Measurements from ENCODE around the gene PPM1M.

Gene PPM1M

DNA sequence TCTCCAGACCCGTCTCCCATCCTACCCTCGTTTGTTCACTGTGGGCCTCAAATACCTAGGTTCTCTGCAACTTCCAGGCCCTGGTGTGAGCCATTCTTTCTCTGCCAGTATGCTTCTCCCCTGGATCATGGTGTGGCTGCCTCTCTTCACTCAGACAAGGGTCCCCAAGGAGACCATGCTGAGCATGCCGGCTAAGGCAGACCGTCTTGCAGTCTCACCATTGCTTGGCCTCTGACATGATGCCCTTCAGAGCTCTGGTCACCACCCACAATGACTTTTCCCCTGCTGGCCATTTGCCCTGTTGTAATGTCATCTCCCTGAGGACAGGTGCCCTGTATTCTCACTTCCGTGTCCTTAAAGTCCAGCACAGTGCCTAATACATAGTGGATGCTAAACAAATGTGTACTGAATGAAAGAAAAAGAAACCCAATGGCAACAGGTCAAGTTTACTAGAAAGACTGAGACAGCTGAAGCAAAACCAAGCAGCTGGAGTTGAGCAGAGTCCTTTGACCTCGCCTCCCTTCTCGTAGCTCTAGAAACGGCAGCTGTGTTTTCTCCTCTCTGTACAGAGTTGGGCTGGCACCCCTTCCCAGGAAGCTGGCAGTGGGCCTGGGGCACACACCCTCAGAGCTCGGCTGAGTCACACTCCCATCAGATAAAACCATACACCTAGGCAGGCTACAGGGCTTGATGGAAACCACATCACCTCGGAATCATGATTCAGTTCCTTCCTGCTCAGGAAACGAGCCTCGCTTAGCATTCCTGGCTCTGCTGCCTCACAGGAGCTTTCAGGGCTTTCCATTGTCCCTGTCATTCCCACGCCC, 28.8 kb upstream of the PPM1M start:
- DNase-seq (ENCODE audit: low read depth in 2 of 2): no peak

DNA sequence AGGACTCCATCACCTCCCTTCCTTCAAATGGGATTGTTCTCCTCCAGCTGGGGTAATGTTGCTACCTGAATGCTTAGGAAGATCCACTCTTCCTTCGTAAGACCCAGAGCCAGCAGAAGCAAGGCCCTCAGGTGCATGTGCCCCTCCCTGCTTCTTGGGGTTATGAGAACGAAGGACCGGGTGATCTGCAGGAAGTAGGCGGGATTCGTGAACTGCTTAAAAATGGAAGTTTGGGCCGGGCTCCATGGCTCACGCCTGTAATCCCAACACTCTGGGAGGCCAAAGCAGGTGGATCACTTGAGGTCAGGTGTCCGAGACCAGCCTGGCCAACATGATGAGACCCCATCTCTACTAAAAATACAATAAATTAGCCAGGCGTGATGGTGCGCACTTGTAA, 28.2 kb upstream of the PPM1M start:
- no peak for DNase-seq (ENCODE audit: low read depth in 2 of 2)

DNA sequence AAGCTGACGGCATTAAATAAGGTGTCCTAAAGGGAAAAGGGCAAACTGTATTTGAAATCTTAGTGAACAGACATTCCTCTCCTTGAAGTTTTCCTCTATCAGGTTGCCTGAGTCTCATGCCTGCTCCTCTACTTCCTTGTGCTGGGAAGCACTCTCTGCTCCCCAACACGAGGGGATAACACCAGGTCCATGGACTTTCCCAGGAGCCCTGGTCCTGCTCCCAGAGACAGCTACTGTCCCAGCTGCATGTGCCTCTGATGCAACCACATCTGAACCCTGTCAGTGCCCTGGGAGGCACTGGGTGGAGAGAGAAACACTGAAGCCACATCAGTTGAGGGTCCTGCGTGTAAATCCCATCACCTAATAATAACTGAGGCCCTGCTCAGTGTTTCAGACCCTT, 27.5 kb upstream of the PPM1M start:
- DNase-seq (ENCODE audit: low read depth in 2 of 2): no peak

DNA sequence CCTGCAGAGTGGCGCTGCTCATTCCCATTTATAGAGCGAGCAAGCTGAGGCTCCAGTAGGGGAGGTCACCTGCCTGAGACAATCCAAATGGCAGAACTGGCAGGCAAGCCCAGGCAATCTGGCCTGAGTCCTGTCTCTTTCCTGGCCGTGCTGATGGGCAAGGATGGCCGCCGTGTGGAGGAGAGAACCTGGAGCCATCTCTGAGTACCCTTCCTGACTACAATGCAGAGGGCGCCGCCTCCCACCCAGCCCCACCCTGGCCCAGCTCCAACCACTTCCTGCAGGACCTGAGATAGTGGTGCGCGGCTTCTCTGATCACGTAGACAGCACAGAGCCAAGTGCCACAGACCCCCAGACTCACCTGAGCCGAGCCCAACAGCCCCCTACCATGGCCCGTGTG, 27.1 kb upstream of the PPM1M start:
- no peak for DNase-seq (ENCODE audit: low read depth in 2 of 2)

DNA sequence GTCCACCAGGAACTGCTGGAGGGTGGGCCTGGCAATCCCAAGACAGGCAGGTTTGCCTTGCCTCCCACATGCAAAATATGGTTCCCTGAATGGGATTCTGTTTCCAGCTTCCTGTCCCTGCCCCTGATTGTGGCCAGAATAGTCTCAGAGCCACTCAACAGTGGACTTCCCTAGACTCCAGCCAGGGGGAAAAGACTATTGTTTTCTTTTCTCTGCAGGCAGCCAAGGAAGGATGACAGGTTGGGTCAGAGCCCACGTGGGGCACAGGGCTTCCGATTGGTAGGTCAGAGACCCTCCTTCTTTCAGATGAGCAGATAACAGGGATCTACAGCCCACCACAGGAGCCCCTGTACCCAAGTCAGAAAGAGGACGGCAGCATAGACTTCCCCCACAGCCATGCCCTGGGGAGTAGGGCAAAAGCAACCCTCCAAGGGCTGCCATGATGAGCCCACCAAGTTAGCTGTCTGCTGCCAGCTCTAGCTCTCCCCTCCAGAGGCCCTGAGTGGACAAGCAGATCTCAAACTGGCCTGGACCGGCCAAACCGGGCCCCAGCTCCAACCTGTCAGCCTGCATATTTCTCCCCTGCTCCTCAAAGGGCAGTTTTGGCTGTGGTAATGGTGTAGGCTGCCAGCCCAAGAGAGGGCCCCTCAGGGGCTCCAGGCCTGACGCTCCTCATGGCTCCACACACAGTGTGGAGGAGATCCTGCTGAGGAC, 26.5 kb upstream of the PPM1M start:
- no peak for DNase-seq (ENCODE audit: low read depth in 2 of 2)

DNA sequence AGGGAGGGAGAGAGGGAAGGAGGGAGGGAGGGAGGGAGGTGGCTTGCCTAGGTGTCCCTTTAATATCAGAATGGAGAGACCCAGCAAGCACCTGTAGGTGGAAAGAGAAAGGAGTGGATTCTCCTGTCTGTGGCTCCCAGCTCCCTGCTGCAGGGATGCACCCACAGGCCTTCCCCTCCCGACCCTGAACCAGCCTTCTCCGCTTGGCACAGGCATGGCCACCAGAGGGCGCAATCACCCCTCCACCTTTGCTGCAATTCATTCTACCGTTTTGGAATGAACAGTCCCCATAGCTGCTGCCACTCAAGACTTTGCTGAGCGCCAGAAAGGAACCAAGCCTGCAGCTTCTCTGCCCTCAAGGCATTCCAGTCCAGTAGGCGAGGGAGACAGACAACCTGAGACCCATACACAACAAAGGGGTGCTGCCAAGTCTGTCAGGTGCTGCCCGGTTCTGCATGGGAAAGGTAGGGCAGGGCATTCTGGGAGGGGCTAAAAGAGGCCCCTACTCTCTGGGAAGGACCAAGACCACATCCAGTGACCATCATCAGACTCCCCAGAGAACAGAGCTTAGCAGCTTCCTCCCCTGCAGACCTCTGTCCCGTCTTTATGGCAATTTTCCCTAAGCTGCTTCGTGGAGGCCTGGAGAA, 25.1 kb upstream of the PPM1M start:
- peak; percentile 75 to 88 for DNase-seq (ENCODE audit: low read depth in 2 of 2)

DNA sequence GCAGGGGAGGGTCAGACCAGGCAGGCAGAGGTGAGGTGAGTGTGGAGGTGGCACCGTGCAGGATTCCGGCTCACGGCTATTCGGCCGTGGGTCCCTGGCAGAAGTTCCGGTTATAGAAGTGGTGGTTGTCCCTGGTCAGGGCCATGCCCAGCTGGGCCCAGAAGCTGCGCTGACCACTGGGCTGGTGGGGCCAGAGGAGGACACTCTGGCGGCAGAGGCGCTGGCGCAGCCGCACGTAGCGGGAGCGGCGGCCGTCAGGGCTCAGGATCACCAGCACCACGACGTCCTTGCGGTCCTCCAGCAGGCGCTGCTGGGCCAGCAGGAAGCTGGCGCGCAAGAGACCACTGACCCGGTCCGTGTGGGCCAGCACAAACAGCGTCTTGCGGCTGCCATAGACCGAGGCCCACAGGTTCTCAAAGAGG, 24.4 kb upstream of the PPM1M start:
- DNase-seq (ENCODE audit: low read depth in 2 of 2): no peak

DNA sequence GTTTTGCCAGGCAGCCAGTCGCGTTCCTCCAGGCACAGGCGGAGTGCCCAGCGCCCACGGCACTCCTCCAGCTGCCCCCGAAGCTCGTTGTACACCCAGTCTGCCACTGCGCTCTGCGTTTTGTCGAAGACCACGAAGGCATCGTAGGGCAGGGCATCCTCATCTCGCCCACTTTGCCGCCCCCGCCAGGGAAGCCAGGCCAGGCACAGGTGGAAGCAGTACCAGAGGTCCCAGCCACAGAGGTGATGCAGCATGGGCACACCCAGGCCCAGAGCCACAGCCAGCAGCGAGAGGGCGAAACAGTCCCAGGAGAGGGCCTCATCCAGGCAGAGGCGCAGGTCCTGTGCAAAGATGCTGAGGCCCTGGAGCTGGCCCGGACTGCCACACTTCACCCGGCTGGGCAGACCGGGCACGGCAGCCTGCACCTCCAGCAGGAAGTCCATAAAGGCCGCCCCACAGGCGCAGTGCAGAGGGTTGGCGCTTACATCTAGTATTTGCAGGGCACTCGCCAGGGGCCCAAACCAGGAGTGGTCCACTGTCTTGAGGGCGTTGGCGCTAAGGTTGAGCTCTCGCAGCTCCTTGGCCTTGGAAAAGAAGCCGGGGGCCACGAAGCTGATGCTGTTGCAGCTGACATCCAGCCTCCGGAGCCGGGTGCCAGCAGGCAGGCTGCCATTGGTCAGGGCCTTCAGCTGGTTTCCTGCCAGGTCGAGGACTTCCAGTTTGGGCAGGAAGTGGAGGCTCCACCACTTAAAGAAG, 23.8 kb upstream of the PPM1M start:
- no peak for DNase-seq (ENCODE audit: low read depth in 2 of 2)

DNA sequence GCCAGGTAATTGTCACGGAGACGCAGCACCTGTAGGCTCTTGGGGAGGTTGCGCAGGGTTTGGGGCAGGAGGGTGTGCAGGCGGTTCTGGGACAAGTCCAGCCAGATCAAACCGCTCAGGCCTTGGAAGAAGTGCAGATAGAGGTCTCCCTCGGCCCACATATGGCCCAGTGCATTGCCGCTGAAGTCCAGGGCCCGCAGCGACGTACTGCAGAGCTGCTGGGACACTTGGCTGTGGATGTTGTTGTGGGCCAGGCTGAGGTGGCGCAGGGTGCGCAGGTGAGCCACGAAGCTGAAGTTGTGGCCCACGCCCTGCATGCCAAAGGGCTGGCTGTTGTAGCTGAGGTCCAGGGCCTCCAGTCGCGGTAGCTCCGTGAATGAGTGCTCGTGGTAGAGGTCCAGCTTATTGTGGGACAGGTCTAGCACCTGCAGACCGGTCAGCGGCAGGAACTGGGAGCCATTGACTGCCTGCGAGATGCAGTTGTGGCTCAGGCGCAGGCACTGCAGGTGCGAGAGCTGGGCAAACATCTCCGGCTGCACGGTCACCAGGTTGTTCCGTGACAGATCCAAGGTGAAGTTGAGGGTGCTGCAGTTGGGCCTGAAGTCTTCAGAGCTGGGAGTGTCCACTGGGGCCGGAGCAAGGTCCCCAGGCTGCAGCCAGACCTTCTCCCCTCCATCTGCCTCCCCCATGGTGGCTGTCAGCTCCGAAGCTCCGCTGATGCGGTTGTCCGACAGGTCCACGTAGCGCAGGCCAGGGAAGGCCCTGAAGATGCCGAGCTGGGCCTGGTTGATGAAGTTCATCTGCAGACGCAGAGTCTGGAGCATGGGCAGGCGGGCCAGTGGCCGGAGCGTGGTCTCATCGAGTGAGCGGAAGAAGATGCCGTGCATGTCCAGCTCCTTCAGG, 23.0 kb upstream of the PPM1M start:
- no peak for DNase-seq (ENCODE audit: low read depth in 2 of 2)

DNA sequence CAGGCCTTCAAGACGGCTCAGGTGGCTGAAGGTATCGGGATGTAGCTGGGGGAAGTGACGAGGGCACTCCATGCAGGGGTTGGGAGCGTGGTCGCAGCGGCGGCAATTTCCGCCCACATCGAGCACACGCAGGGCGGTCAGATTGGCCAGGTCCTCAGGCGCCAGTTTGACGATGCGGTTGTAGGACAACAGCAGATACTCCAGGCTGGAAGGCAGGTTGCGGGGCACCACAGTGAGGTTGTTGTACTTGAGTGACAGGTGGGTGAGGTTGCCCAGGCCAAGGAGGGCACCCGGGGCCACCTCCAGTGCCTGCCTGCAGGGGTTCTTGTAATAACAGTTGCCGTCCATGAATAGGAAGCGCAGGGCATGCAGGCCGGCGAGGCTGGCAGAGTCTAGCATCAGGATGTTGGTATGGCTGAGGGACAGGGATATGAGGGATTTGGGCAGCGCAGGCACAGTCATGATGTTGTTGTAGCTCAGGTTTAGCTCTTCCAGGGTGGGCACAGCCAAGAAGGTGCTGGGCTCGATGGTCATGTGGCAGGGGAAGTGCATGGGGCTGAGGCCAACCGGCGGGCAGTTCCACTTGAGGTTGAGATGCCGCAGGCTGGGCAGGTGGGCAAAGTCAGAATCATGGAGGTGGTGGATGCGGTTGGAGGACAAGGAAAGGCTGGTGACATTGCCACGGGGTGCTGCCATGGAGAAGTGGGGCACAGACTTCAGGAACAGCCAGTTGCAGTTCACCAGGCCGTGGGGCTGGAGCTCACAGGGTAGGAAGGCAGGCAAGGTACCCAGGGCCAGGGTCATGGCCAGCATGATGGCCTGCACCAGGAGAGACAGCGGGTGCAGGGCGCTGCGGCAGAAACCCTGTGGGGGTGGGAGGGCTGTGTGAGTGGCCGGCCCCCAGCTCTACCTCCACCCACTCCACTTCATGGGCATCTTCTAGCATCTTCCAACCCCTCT, 21.8 kb upstream of the PPM1M start:
- DNase-seq (ENCODE audit: low read depth in 2 of 2): no peak

DNA sequence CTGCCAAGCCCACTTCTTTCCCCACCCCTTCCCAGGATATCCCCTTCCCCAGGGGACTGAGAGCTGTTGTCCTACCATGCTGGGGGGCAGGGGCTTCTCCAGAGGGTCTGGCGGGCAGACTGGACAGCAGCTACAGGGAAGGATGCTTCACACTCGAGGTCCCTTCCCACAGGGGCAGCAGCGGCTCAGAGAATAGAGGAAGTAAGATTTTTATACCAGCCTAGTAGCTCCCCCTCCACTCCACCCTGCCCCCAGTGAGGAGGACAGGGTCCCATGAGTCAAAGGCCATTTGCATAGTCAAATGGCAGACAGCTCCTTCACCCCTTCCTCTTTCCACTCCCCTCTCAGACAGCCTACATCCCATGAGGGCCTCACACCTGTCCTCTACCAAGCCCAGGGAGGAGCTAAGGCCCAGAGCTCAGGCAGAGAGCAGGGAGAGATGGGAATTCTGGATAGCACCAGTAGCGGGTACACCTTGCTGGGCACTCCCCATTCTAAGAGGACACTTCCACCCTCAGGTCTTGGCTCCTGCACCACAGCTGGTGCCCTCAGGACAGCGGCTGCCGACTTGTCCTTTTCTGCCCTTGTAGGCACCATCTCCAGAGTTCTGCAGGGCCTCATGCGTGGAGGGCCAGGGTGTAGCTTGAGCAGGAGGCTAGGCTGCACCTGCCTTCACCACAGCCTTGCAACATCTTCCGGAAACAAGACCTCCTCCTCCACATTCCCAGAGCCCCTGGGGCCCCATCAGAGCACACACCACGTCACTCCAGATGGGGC, 19.9 kb upstream of the PPM1M start, which contains the start of gene TLR9:
Gene TLR9, minus strand, starts transcription at position 194 of the 777 bp plus-strand sequence. Its CDS starts 116 bp downstream, at position 78.
- no peak for DNase-seq (ENCODE audit: low read depth in 2 of 2)

DNA sequence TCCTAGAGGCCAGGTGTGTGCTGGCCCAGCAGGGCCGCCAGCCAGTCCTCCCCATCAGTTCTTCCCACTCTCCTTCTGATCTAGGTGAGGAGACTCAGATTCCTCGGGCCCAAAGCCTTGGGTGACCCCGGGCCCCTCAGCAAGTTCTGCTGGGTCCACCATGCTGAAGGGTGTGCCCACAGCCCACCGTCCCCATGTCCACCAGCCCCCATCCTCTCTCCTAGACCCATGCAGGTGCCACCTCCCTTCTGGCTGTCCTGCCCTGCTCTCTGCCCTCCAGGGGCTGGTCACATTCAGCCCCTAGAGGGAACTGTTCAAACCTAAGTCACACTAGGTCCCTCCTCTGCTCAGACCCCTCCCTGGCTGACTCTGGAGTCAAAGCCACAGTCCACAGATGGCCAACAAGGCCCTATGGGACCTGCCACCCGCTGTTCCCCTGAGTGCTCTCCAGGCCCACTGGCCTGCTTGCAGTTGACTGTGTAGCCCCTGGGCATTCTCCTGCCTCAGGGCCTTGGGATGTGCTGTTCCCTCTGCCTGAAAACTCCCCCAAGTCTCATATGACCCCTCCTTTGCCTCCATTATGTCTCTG, 19.2 kb upstream of the PPM1M start:
- DNase-seq (ENCODE audit: low read depth in 2 of 2): no peak

DNA sequence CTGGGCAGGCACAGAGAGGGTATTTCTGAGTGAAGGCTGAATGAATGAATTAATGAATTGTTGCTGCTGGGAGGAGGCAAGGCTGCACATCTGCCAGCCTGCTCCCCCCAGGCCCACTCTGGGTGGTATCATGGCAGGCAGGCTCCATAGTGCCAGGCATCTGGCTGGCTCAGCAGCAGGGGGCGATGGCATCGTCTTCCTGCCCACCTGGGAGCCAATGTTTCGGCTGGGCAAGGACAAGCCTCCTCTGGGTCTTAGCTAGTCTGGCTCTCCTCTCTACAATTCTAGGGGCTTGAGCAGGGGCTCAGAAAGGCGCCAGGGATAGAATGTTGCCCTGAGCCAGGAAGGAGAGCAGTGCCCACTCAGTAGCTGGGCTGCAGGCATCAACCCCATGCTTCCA, 18.4 kb upstream of the PPM1M start:
- DNase-seq (ENCODE audit: low read depth in 2 of 2): no peak

DNA sequence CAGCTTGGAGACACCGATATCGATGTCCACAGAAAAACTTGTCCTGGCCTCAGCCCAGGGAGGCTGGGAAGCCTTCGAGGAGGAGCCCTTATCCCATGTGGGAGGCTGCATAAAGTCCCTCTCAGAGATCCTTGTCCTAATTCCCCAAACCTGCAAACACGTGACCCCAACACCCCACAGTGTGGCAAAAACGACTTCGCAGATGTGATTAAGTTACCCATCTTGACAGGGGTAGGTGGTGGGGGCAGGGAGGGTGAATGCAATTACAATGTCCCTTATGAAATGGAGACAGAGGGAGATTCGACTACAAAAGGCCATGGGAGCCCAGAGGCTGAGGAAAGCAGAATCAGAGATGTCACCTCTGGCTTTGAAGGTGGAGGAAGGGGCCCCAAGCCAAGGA, 17.8 kb upstream of the PPM1M start:
- DNase-seq (ENCODE audit: low read depth in 2 of 2): no peak

DNA sequence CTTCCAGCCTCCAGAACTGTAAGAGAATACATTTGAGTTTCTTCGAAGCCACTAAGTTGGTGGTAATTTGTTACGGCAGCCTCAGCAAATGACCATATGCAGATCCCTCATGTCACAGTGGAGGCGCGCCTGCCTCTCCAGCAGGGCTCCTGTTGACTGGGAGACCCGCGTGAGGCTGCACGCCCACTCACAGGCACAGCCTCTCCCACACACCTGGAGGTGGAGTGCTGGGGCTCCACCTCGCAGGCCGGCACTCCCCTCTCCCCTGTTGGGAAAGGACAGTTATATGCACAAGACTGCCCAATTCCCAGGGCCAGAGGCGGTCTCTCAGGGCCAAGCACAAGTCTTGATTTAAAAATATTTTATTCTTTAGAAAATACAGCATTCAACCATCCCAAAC, 17.3 kb upstream of the PPM1M start:
- DNase-seq (ENCODE audit: low read depth in 2 of 2): no peak

DNA sequence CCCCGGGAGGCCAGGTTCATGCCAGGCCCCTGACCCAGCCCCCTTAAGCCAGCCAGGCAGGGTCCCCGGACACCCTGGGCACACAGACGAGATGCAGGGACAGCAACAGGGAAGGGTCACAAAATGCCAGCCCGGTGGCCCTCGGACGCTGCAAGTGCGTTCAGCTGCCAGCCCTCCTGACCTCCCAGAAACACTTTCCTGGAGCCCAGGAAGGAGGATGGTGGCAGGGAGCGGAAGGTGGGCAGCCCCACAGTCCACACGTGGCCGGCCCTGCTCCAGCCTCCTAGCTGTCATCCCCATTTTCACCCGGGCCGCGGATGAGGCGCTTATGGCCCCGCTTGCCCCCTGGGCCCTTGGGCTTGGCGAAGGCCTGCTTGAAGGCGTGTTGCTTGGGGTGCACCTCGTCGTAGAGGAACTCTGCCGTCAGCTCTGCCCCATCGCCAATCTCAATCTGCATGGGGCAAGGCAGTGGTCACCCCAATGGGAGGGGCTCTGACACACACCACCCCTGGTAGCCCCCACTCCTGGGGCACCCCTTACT, 16.7 kb upstream of the PPM1M start:
- no peak for DNase-seq (ENCODE audit: low read depth in 2 of 2)

DNA sequence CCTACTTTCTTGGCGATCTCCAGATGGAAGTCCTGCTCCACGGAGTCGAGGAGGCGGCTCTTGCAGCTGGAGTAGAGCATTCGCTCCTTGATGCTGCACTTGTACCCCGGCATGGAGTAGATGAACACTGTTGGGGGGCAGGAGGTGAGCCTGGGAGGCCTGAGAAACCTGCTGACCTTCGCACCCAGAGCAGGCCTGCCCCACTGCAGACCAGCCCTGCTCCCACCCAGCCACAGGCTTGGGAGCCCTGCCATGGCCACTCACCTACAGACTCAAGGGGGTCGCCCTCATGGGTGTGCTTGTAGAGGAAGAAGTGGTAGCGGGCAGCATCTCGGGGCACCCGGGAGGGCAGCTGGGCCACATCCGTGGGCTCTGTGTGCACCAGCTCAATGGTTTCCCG, 15.9 kb upstream of the PPM1M start:
- DNase-seq (ENCODE audit: low read depth in 2 of 2): no peak

DNA sequence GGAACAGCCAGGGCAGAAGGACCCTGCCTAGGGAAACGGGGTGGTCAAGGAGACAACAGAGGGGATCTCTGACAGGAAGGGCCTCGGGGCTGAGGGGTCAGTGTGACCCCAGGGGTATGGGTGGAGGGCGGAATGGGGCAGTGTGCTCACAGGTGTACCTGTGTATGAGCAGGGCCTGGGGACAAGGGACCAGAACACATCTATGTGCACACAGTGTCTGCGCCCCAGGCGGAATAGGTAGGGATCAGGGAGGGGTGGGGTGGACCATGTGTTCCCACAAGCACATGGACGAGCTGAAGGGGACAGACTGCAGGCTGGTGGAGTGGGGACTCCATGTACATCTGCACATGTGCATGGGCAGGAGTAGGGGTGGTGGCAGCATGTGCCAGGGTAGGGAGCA, 15.1 kb upstream of the PPM1M start:
- no peak for DNase-seq (ENCODE audit: low read depth in 2 of 2)

All from stimulated activated CD4-positive, alpha-beta T cell treated with anti-CD3 and anti-CD28 coated beads, Interleukin-15, amount 100 ng/mL, for 48 hours (primary cell).